Breast epithelium (tissue), 3 donors: ENCODE results near the gene PCAT7.

Experiments used
- CTCF ChIP-seq, 3 donors: fragments of 450-650 bp; IDR thresholded peaks; one replicate each; pipeline ENCODE4 v1.5.1; 2016 to 2017; ENCODE audit warnings: antibody characterized with exemption in 3 of 3, mild to moderate bottlenecking in 3 of 3, moderate library complexity in 3 of 3
- POLR2A ChIP-seq: fragments of 450-650 bp; IDR thresholded peaks from one replicate; pipeline ENCODE4 v1.6.1; 2016; ENCODE audit warnings: antibody characterized with exemption, mild to moderate bottlenecking, moderate library complexity
- POLR2AphosphoS5 ChIP-seq, 3 donors: sonication (generic); formaldehyde crosslinking; IDR thresholded peaks; one replicate each; pipeline ENCODE4 v1.6.1; 2017; ENCODE audit warnings: antibody characterized with exemption in 3 of 3

DNA sequence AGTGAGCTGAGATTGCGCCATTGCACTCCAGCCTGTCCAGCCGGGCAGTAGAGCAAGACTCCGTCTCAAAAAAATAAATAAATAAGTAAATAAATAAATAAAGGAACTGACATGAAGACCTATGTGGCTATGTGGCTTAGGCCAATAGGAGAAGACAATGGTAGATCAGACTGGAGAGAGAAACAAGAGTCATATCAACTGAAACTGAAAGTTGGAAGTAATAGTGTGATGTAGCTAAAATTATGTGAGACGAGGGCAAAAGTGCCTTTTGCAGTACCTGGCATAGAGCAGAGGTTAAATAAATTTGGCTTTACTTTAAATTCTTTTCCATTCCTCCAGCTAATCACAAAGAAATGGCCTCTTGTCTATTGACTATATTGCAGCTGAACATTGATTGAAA, 31.4 kb downstream of the PCAT7 start:
- TF ChIP-seq POLR2A (no peak), CTCF (IDR thresholded peaks at IDR 0.05) (no peak), POLR2AphosphoS5 (IDR thresholded peaks at IDR 0.05) (no peak)
